HG03060 (cell line): ENCODE results near the gene C22orf15.
"Not testable (repeated sequence)": the region's sequence is repeated elsewhere in the genome, so short reads cannot be mapped to it uniquely, and the experiment has no call there.

Source experiments
- ATAC-seq: cut with Tn5 transposase; IDR thresholded peaks from one replicate; pipeline ENCODE4 v1.9.1; 2021; ENCODE audit warnings: low read depth, moderate number of reproducible peaks; ENCODE audit not compliant: unreplicated experiment

Gene C22orf15

GRCh38 chr22:23762842-23763578 lies at the start of gene C22orf15:
Gene C22orf15, plus strand, starts transcription at chr22:23762990. Its CDS starts 317 bp downstream, at chr22:23763307.
- no peak for ATAC-seq

- no peak for ATAC-seq
Observed at GRCh38 chr22:23713696-23714595, 48.8 kb upstream of the C22orf15 start.

GRCh38 chr22:23714596-23715578 lies 47.9 kb upstream of the C22orf15 start:
- no peak for ATAC-seq

- ATAC-seq = no peak
Observed at GRCh38 chr22:23715806-23716375, 46.9 kb upstream of the C22orf15 start.

- no peak for ATAC-seq
Observed at GRCh38 chr22:23716811-23717801, 45.7 kb upstream of the C22orf15 start.

- no peak for ATAC-seq
Observed at GRCh38 chr22:23718371-23719165, 44.2 kb upstream of the C22orf15 start.

GRCh38 chr22:23720855-23721254 lies 41.9 kb upstream of the C22orf15 start:
- ATAC-seq = no peak

- no peak for ATAC-seq
Observed at GRCh38 chr22:23722160-23722559, 40.6 kb upstream of the C22orf15 start.

- ATAC-seq = no peak
Observed at GRCh38 chr22:23722724-23723123, 40.1 kb upstream of the C22orf15 start.

GRCh38 chr22:23728108-23728507 lies 34.7 kb upstream of the C22orf15 start:
- ATAC-seq = not testable (repeated sequence)

GRCh38 chr22:23737696-23738095 lies 25.1 kb upstream of the C22orf15 start:
- ATAC-seq = no peak

- no peak for ATAC-seq
Observed at GRCh38 chr22:23742505-23743264, 20.1 kb upstream of the C22orf15 start.

GRCh38 chr22:23743303-23743705 lies 19.5 kb upstream of the C22orf15 start:
- no peak for ATAC-seq

GRCh38 chr22:23744001-23744400 lies 18.8 kb upstream of the C22orf15 start:
- ATAC-seq = no peak

- ATAC-seq = no peak
Observed at GRCh38 chr22:23744485-23744884, 18.3 kb upstream of the C22orf15 start.

GRCh38 chr22:23745791-23746190 lies 17.0 kb upstream of the C22orf15 start:
- no peak for ATAC-seq

- ATAC-seq = no peak
Observed at GRCh38 chr22:23749841-23750301, 12.9 kb upstream of the C22orf15 start.
